Smooth muscle cell (in vitro differentiated cells): Measurements from ENCODE around the gene ZFP36. TPM values are rescaled to one million over a fixed set of nuclear protein-coding genes. Genes with fewer than 3 reads are reported as not detected.

ENCODE experiments used
- DNase-seq: peaks from one replicate; lab custom pipeline; 2025; ENCODE audit not compliant: unreplicated experiment; lab: John Stamatoyannopoulos, UW
- H2AFZ ChIP-seq: fragments of 200-600 bp; sonication (generic); 2 replicates; pipeline ENCODE4 v1.6.0; 2016; ENCODE audit warnings: antibody characterized with exemption, low read depth, mild to moderate bottlenecking
- H3F3A ChIP-seq: fragments of 200-600 bp; sonication (generic); 2 replicates; pipeline ENCODE4 v1.6.0; 2017; ENCODE audit warnings: antibody characterized with exemption, low read depth
- H3K27ac ChIP-seq: fragments of 200-600 bp; sonication (generic); 2 replicates; pipeline ENCODE4 v1.5.1; 2016; ENCODE audit warnings: low read depth, mild to moderate bottlenecking
- H3K27me3 ChIP-seq: fragments of 200-600 bp; sonication (generic); 2 replicates; pipeline ENCODE4 v1.6.1; 2016; ENCODE audit warnings: low read depth, mild to moderate bottlenecking
- H3K36me3 ChIP-seq: fragments of 200-600 bp; sonication (generic); 2 replicates; pipeline ENCODE4 v1.5.1; 2016; ENCODE audit warnings: low read depth
- H3K4me1 ChIP-seq: fragments of 200-600 bp; sonication (generic); 2 replicates; pipeline ENCODE4 v1.5.1; 2016; ENCODE audit warnings: low read depth
- H3K4me2 ChIP-seq: fragments of 200-600 bp; sonication (generic); 2 replicates; pipeline ENCODE4 v1.6.0; 2016; ENCODE audit warnings: mild to moderate bottlenecking
- H3K4me3 ChIP-seq: fragments of 200-600 bp; sonication (generic); 2 replicates; pipeline ENCODE4 v1.5.1; 2016; ENCODE audit warnings: mild to moderate bottlenecking
- H3K79me2 ChIP-seq: fragments of 200-600 bp; sonication (generic); 2 replicates; pipeline ENCODE4 v1.6.0; 2016; ENCODE audit warnings: low read depth, mild to moderate bottlenecking
- H3K9ac ChIP-seq: fragments of 200-600 bp; sonication (generic); 2 replicates; pipeline ENCODE4 v1.6.0; 2016; ENCODE audit warnings: low read depth
- H3K9me3 ChIP-seq: fragments of 200-600 bp; sonication (generic); replicated peaks from 2 replicates; pipeline ENCODE4 v1.5.1; 2016; ENCODE audit warnings: low read depth
- H4K20me1 ChIP-seq: fragments of 200-600 bp; sonication (generic); 2 replicates; pipeline ENCODE4 v1.6.0; 2016; ENCODE audit warnings: low read depth
- CTCF ChIP-seq: fragments of 200-600 bp; sonication (generic); IDR thresholded peaks from 2 replicates; pipeline ENCODE4 v1.5.1; 2017; ENCODE audit warnings: borderline replicate concordance, mild to moderate bottlenecking, antibody characterized with exemption; ENCODE audit not compliant: insufficient read depth, poor library complexity, severe bottlenecking
- WGBS: methylation state at CpG from one replicate; pipeline ENCODE4 v1.1.7; 2016; ENCODE audit warnings: low lambda C conversion rate; 5-methylcytosine and 5-hydroxymethylcytosine counted together
- polyA plus RNA-seq: library from polyadenylated mRNA; unstranded; fragments of >200 nt; fragmentation: Nextera tagmentation; extraction: Ambion mirVana; gene quantifications from 2 replicates; pipeline ENCODE4 v1.2.1, GENCODE V29; 2016
- total RNA-seq: library from RNA; depleted of rRNA; stranded (reverse); fragments of >200 nt; gene quantifications from 2 replicates; pipeline ENCODE4 v1.2.3, GENCODE V29; 2014

Gene ZFP36
- total and polyA plus RNA-seq, 2 experiments from 2014 or later, result 44.7 to 281 TPM

GRCh38 chr19:39413911-39414608 is 7.4 kb downstream of the ZFP36 start:
- Histone ChIP-seq H3K36me3 (no peaks in the 10 kb centered on the region), H3K4me1 (peaks cover 17% of the 10 kb centered on the region), H3K9me3 (no peaks in the 10 kb centered on the region), H3K27ac (peak overlapping the region; percentile 81), H3K4me2 (peak overlapping the region; percentile 83), H3K27me3 (no peaks in the 10 kb centered on the region), H3K9ac (peak overlapping the region; percentile 75), H3K79me2 (peaks cover 51% of the 10 kb centered on the region), H3K4me3 (peak overlapping the region; percentile 80), H2AFZ (no peak overlapping the region), H3F3A (peaks cover 7% of the 10 kb centered on the region), H4K20me1 (peaks cover 26% of the 10 kb centered on the region)
- DNase-seq, result no peak
- no peak for TF ChIP-seq CTCF
- 17% methylated on average over 18 of the region's 18 CpGs for WGBS

GRCh38 chr19:39415111-39416046 is 8.7 kb downstream of the ZFP36 start:
- H3K79me2 ChIP-seq, result peaks cover 52% of the 10 kb centered on the region
- no peaks in the 10 kb centered on the region for H3K36me3 ChIP-seq
- peaks cover 26% of the 10 kb centered on the region for H4K20me1 ChIP-seq
- H3K27ac ChIP-seq, result no peak overlapping the region
- no peak for DNase-seq
- H3F3A ChIP-seq, result peaks cover 6% of the 10 kb centered on the region
- H3K4me3 ChIP-seq, result peak overlapping the region; percentile 80
- no peak for TF ChIP-seq CTCF
- H3K9me3 ChIP-seq, result no peaks in the 10 kb centered on the region
- WGBS, result 83% methylated on average over 35 of the region's 35 CpGs
- no peaks in the 10 kb centered on the region for H3K27me3 ChIP-seq
- H2AFZ ChIP-seq, result no peak overlapping the region
- H3K9ac ChIP-seq, result no peak overlapping the region
- peak overlapping the region; percentile 83 for H3K4me2 ChIP-seq
- peaks cover 13% of the 10 kb centered on the region for H3K4me1 ChIP-seq

GRCh38 chr19:39416152-39417120 is 9.8 kb downstream of the ZFP36 start:
- no peaks in the 10 kb centered on the region for H3F3A ChIP-seq
- H3K27ac ChIP-seq, result no peak overlapping the region
- H3K4me1 ChIP-seq, result peaks cover 7% of the 10 kb centered on the region
- H4K20me1 ChIP-seq, result peaks cover 26% of the 10 kb centered on the region
- H3K9me3 ChIP-seq, result no peaks in the 10 kb centered on the region
- TF ChIP-seq CTCF, result no peak
- 91% methylated on average over 14 of the region's 27 CpGs for WGBS
- DNase-seq, result no peak
- peaks cover 52% of the 10 kb centered on the region for H3K79me2 ChIP-seq
- H3K4me2 ChIP-seq, result no peak overlapping the region
- no peak overlapping the region for H2AFZ ChIP-seq
- no peaks in the 10 kb centered on the region for H3K36me3 ChIP-seq
- H3K27me3 ChIP-seq, result no peaks in the 10 kb centered on the region
- H3K9ac ChIP-seq, result no peak overlapping the region
- no peak overlapping the region for H3K4me3 ChIP-seq
